ENCODE results near the gene ABCA10.
"Not testable (repeated sequence)": the region's sequence is repeated elsewhere in the genome, so short reads cannot be mapped to it uniquely, and the experiment has no call there.

ABCA10 gene

GRCh38 chr17:69230939-69231338 lies 2.3 kb upstream of the ABCA10 start:
- no peak for DNase-seq (ENCODE audit: low spot score)

- DNase-seq (ENCODE audit: low spot score), result no peak
These were observed 606 bp downstream of the ABCA10 start for GRCh38 chr17:69228018-69228417.

GRCh38 chr17:69227541-69227940 lies 1.1 kb downstream of the ABCA10 start:
- no peak for DNase-seq (ENCODE audit: low spot score)

GRCh38 chr17:69223809-69224208 lies 4.8 kb downstream of the ABCA10 start:
- no peak for DNase-seq (ENCODE audit: low spot score)

GRCh38 chr17:69222707-69223258 lies 5.8 kb downstream of the ABCA10 start:
- DNase-seq (ENCODE audit: low spot score), result no peak

GRCh38 chr17:69220098-69220497 lies 8.5 kb downstream of the ABCA10 start:
- DNase-seq (ENCODE audit: low spot score), result no peak

- no peak for DNase-seq (ENCODE audit: low spot score)
These were observed 9.6 kb downstream of the ABCA10 start for GRCh38 chr17:69218986-69219385.

GRCh38 chr17:69213059-69213813 lies 15.4 kb downstream of the ABCA10 start:
- no peak for DNase-seq (ENCODE audit: low spot score)

GRCh38 chr17:69208640-69209039 lies 20.0 kb downstream of the ABCA10 start:
- DNase-seq (ENCODE audit: low spot score), result no peak

- DNase-seq (ENCODE audit: low spot score), result no peak
These were observed 21.5 kb downstream of the ABCA10 start for GRCh38 chr17:69207151-69207550.

GRCh38 chr17:69198238-69198637 lies 30.4 kb downstream of the ABCA10 start:
- no peak for DNase-seq (ENCODE audit: low spot score)

GRCh38 chr17:69196105-69196653 lies 32.4 kb downstream of the ABCA10 start:
- not testable (repeated sequence) for DNase-seq (ENCODE audit: low spot score)

- DNase-seq (ENCODE audit: low spot score), result no peak
These were observed 35.9 kb downstream of the ABCA10 start for GRCh38 chr17:69192754-69193153.

GRCh38 chr17:69188796-69189195 lies 39.8 kb downstream of the ABCA10 start:
- no peak for DNase-seq (ENCODE audit: low spot score)

- DNase-seq (ENCODE audit: low spot score), result no peak
These were observed 40.6 kb downstream of the ABCA10 start for GRCh38 chr17:69188064-69188463.

- DNase-seq (ENCODE audit: low spot score), result no peak
These were observed 41.3 kb downstream of the ABCA10 start for GRCh38 chr17:69187294-69187693.

GRCh38 chr17:69179227-69179952 lies 49.2 kb downstream of the ABCA10 start:
- DNase-seq (ENCODE audit: low spot score), result no peak

GRCh38 chr17:69176457-69176795 lies 52.2 kb downstream of the ABCA10 start:
- DNase-seq (ENCODE audit: low spot score), result no peak

GRCh38 chr17:69175625-69176456 lies 52.8 kb downstream of the ABCA10 start:
- DNase-seq (ENCODE audit: low spot score), result no peak

GRCh38 chr17:69175262-69175624 lies 53.4 kb downstream of the ABCA10 start:
- no peak for DNase-seq (ENCODE audit: low spot score)

- DNase-seq (ENCODE audit: low spot score), result no peak
These were observed 55.5 kb downstream of the ABCA10 start for GRCh38 chr17:69173118-69173517.

GRCh38 chr17:69170377-69170776 lies 58.2 kb downstream of the ABCA10 start:
- no peak for DNase-seq (ENCODE audit: low spot score)

All from ecto neural progenitor cell (in vitro differentiated cells).